H9 (cell line): ENCODE measurements around the gene USP43. TPM values are rescaled to one million over a fixed set of nuclear protein-coding genes. Genes with fewer than 3 reads are reported as not detected.

Source experiments
- DNase-seq: peaks from one replicate; pipeline ENCODE4 v3.0.0-alpha.2; 2017
- H2AFZ ChIP-seq: one replicate; pipeline ENCODE4 v1.6.1; 2013; ENCODE audit warnings: mild to moderate bottlenecking, low read length, control low read depth, moderate library complexity
- H2AK5ac ChIP-seq: 2 replicates; pipeline ENCODE4 v1.6.1; 2013; ENCODE audit warnings: low read length, control low read depth, mixed read lengths; ENCODE audit not compliant: insufficient read length
- H2BK120ac ChIP-seq: one replicate; pipeline ENCODE4 v1.6.1; 2013; ENCODE audit warnings: low read depth, mild to moderate bottlenecking, low read length, control low read depth, inconsistent platforms; ENCODE audit not compliant: poor library complexity, severe bottlenecking
- H2BK12ac ChIP-seq: 2 replicates; pipeline ENCODE4 v1.6.1; 2013; ENCODE audit warnings: low read length, control low read depth, mixed read lengths, low read depth; ENCODE audit not compliant: insufficient read length
- H2BK15ac ChIP-seq: 2 replicates; pipeline ENCODE4 v1.6.1; 2013; ENCODE audit warnings: low read depth, low read length, control low read depth
- H2BK20ac ChIP-seq: one replicate; pipeline ENCODE4 v1.6.1; 2013; ENCODE audit warnings: low read depth, mild to moderate bottlenecking, low read length, control low read depth, inconsistent platforms; ENCODE audit not compliant: poor library complexity, severe bottlenecking
- H2BK5ac ChIP-seq: 2 replicates; pipeline ENCODE4 v1.6.1; 2013; ENCODE audit warnings: low read length, control low read depth, mixed read lengths; ENCODE audit not compliant: insufficient read length
- H3K14ac ChIP-seq: 2 replicates; pipeline ENCODE4 v1.6.1; 2013; ENCODE audit warnings: low read length, control low read depth; ENCODE audit not compliant: insufficient read depth
- H3K18ac ChIP-seq: 2 replicates; pipeline ENCODE4 v1.6.1; 2013; ENCODE audit warnings: low read depth, mild to moderate bottlenecking, mixed read lengths, low read length, control low read depth; ENCODE audit not compliant: insufficient read length
- H3K23ac ChIP-seq: 2 replicates; pipeline ENCODE4 v1.6.1; 2013; ENCODE audit warnings: low read length, control low read depth, mixed read lengths, low read depth; ENCODE audit not compliant: insufficient read length
- H3K23me2 ChIP-seq: 2 replicates; pipeline ENCODE4 v1.6.1; 2013; ENCODE audit warnings: low read depth, mild to moderate bottlenecking, mixed read lengths, low read length, control low read depth; ENCODE audit not compliant: insufficient read length, poor library complexity, severe bottlenecking
- H3K27ac ChIP-seq: 2 replicates; pipeline ENCODE4 v1.5.1; 2013; ENCODE audit warnings: low read length, control low read depth, mixed read lengths, low read depth; ENCODE audit not compliant: insufficient read length
- H3K27me3 ChIP-seq: 2 replicates; pipeline ENCODE4 v1.6.1; 2013; ENCODE audit warnings: low read length, control low read depth, inconsistent platforms; ENCODE audit not compliant: insufficient read depth
- H3K4ac ChIP-seq: 2 replicates; pipeline ENCODE4 v1.6.1; 2013; ENCODE audit warnings: low read depth, mild to moderate bottlenecking, control low read depth, inconsistent platforms, low read length, moderate library complexity
- H3K4me1 ChIP-seq: 2 replicates; pipeline ENCODE4 v1.6.1; 2013; ENCODE audit warnings: low read length, control low read depth, inconsistent platforms; ENCODE audit not compliant: insufficient read depth
- H3K4me2 ChIP-seq: 2 replicates; pipeline ENCODE4 v1.6.1; 2013; ENCODE audit warnings: low read length, control low read depth, mixed read lengths; ENCODE audit not compliant: insufficient read length, insufficient read depth
- H3K56ac ChIP-seq: 2 replicates; pipeline ENCODE4 v1.6.1; 2013; ENCODE audit warnings: low read depth, mild to moderate bottlenecking, mixed read lengths, low read length, control low read depth; ENCODE audit not compliant: insufficient read length
- H3K79me1 ChIP-seq: 2 replicates; pipeline ENCODE4 v1.6.1; 2013; ENCODE audit warnings: low read depth, mild to moderate bottlenecking, moderate library complexity, low read length, control low read depth, inconsistent platforms; ENCODE audit not compliant: insufficient read depth, poor library complexity, severe bottlenecking
- H3K79me2 ChIP-seq: 2 replicates; pipeline ENCODE4 v1.6.1; 2013; ENCODE audit warnings: low read length, control low read depth, inconsistent platforms; ENCODE audit not compliant: insufficient read depth
- H3K9ac ChIP-seq: 2 replicates; pipeline ENCODE4 v1.6.1; 2013; ENCODE audit warnings: low read length, control low read depth, mixed read lengths; ENCODE audit not compliant: insufficient read length; ENCODE audit errors: extremely low read depth
- H3K9me3 ChIP-seq: one replicate; pipeline ENCODE4 v1.6.1; 2013; ENCODE audit warnings: low read depth, low read length, inconsistent platforms; ENCODE audit not compliant: control insufficient read depth
- H3T11ph ChIP-seq: one replicate; pipeline ENCODE4 v1.6.1; 2013; ENCODE audit warnings: mild to moderate bottlenecking, low read length, control low read depth, inconsistent platforms
- H4K20me1 ChIP-seq: one replicate; pipeline ENCODE4 v1.6.1; 2013; ENCODE audit not compliant: control insufficient read depth, insufficient read length, insufficient read depth
- H4K5ac ChIP-seq: 2 replicates; pipeline ENCODE4 v1.6.1; 2013; ENCODE audit warnings: low read depth, mild to moderate bottlenecking, mixed read lengths, low read length, control low read depth; ENCODE audit not compliant: insufficient read length
- H4K8ac ChIP-seq: replicated peaks from 2 replicates; pipeline ENCODE4 v1.6.1; 2013; ENCODE audit warnings: low read length, control low read depth, mixed read lengths, low read depth; ENCODE audit not compliant: insufficient read length
- H4K91ac ChIP-seq: 2 replicates; pipeline ENCODE4 v1.6.1; 2013; ENCODE audit warnings: low read depth, mild to moderate bottlenecking, moderate library complexity, mixed read lengths, low read length, control low read depth; ENCODE audit not compliant: insufficient read length
- H3K27ac Mint-ChIP-seq, 3 experiments: 2 replicates in 2 of 3; 3 replicates in 1 of 3; pipeline ENCODE4 v1.8.0; 2020 to 2021; ENCODE audit warnings: mixed read lengths in 3 of 3, mild to moderate bottlenecking in 1 of 3, moderate library complexity in 1 of 3
- H3K27me3 Mint-ChIP-seq: 2 replicates; pipeline ENCODE4 v1.8.0; 2021; ENCODE audit warnings: low read depth, mild to moderate bottlenecking, moderate library complexity, mixed read lengths
- H3K36me3 Mint-ChIP-seq, 3 experiments: 2 replicates in 2 of 3; 3 replicates in 1 of 3; pipeline ENCODE4 v1.8.0; 2020 to 2021; ENCODE audit warnings: low read depth in 3 of 3, mixed read lengths in 3 of 3; ENCODE audit not compliant: insufficient read depth in 1 of 3
- H3K4me1 Mint-ChIP-seq, 2 experiments: 2 replicates each; pipeline ENCODE4 v1.8.0; 2020; ENCODE audit warnings: mixed read lengths in 2 of 2
- H3K4me3 Mint-ChIP-seq, 2 experiments: 2 replicates in 1 of 2; 3 replicates in 1 of 2; pipeline ENCODE4 v1.8.0; 2020 to 2021; ENCODE audit warnings: mild to moderate bottlenecking in 2 of 2, mixed read lengths in 2 of 2, moderate library complexity in 1 of 2
- H3K9me3 Mint-ChIP-seq, 2 experiments: 2 replicates in 1 of 2; 3 replicates in 1 of 2; pipeline ENCODE4 v1.8.0; 2020; ENCODE audit warnings: mild to moderate bottlenecking in 2 of 2, mixed read lengths in 2 of 2, moderate library complexity in 1 of 2
- WGBS: extraction: QIAGEN DNeasy Blood & Tissue Kit; methylation state at CpG from one replicate; pipeline ENCODE4 v1.1.7; 2013; ENCODE audit warnings: missing lambda C conversion rate, low lambda C conversion rate, mixed read lengths; ENCODE audit not compliant: insufficient read length; ENCODE audit errors: extremely low coverage; 5-methylcytosine and 5-hydroxymethylcytosine counted together
- total RNA-seq: library from RNA; stranded (reverse); gene quantifications from 2 replicates; pipeline ENCODE4 v1.2.1, GENCODE V29; 2021
- TF ChIP-seq, protein P1 (sequence below): fragments of 200-600 bp; sonication (generic); conservative IDR thresholded peaks from 3 replicates; pipeline ENCODE4 v1.8.0; 2021; ENCODE audit warnings: antibody characterized with exemption, mild to moderate bottlenecking

Gene USP43
- total RNA-seq, 1 experiment from 2014 or later = 5.2 TPM

GRCh38 chr17:9612006-9612405, 33.3 kb upstream of the USP43 start:
- Histone ChIP-seq H4K8ac (no peak overlapping the region), H3K56ac (no peak overlapping the region), H2BK15ac (no peak overlapping the region), H3K27me3 (no peaks in the 10 kb centered on the region), H2BK12ac (no peak overlapping the region), H3K23ac (no peak overlapping the region), H3K4me1 (0 out of 2 replicates have a peak, but pooled peaks cover 2% of the 10 kb centered on the region), H3K14ac (no peak overlapping the region), H3K79me2 (no peaks in the 10 kb centered on the region), H3K4me2 (no peak overlapping the region), H4K5ac (no peak overlapping the region), H3K27ac (no peak overlapping the region), H2BK5ac (no peak overlapping the region), H2BK120ac (no peak overlapping the region), H3K79me1 (no peaks in the 10 kb centered on the region), H3K18ac (no peak overlapping the region), H3K9ac (no peak overlapping the region), H4K20me1 (no peaks in the 10 kb centered on the region), H2AFZ (no peak overlapping the region), H3K4ac (no peak overlapping the region), H2AK5ac (no peak overlapping the region), H3T11ph (no peak overlapping the region), H4K91ac (no peak overlapping the region), H3K9me3 (no peaks in the 10 kb centered on the region), H2BK20ac (no peak overlapping the region), H3K23me2 (no peaks in the 10 kb centered on the region)
- no peaks in the 10 kb centered on the region; a peak in 1 of 5 replicates for H3K9me3 Mint-ChIP-seq
- H3K36me3 Mint-ChIP-seq = no peaks in the 10 kb centered on the region
- DNase-seq = no peak
- H3K27ac Mint-ChIP-seq = no peak overlapping the region
- no CpG with 5 or more reads among the region's 9 CpGs for WGBS
- H3K4me1 Mint-ChIP-seq = no peaks in the 10 kb centered on the region
- peaks cover 8% of the 10 kb centered on the region for H3K27me3 Mint-ChIP-seq
- H3K4me3 Mint-ChIP-seq = no peak overlapping the region
- TF ChIP-seq, protein P1, sequence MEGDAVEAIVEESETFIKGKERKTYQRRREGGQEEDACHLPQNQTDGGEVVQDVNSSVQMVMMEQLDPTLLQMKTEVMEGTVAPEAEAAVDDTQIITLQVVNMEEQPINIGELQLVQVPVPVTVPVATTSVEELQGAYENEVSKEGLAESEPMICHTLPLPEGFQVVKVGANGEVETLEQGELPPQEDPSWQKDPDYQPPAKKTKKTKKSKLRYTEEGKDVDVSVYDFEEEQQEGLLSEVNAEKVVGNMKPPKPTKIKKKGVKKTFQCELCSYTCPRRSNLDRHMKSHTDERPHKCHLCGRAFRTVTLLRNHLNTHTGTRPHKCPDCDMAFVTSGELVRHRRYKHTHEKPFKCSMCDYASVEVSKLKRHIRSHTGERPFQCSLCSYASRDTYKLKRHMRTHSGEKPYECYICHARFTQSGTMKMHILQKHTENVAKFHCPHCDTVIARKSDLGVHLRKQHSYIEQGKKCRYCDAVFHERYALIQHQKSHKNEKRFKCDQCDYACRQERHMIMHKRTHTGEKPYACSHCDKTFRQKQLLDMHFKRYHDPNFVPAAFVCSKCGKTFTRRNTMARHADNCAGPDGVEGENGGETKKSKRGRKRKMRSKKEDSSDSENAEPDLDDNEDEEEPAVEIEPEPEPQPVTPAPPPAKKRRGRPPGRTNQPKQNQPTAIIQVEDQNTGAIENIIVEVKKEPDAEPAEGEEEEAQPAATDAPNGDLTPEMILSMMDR = no peak
